ENCODE data around the gene SYNJ2.

- TF ChIP-seq CTCF (IDR thresholded peaks at IDR 0.05; ENCODE audit: low read depth, low read length) (no peak), POLR2A (IDR thresholded peaks at IDR 0.05; ENCODE audit: extremely low read depth, insufficient read length) (no peak), MAX (IDR thresholded peaks at IDR 0.05; ENCODE audit: low read depth, low read length) (no peak), MYC (IDR thresholded peaks at IDR 0.05; ENCODE audit: low read depth, low read length) (no peak)
Observed at GRCh38 chr6:158021814-158022748, 40.4 kb downstream of the SYNJ2 start.

Data from NB4 (cell line).